Glutamatergic neuron (in vitro differentiated cells): ENCODE data around the gene VAC14. TPM values are rescaled to one million over a fixed set of nuclear protein-coding genes. Genes with fewer than 3 reads are reported as not detected.

Source experiments
- DNase-seq: peaks from one replicate; pipeline ENCODE4 v3.0.0; 2022
- H3K27ac Mint-ChIP-seq: one replicate; pipeline ENCODE4 v1.8.0; 2020; ENCODE audit warnings: mild to moderate bottlenecking, mixed read lengths, inconsistent platforms; ENCODE audit not compliant: unreplicated experiment
- H3K27me3 Mint-ChIP-seq: one replicate; pipeline ENCODE4 v1.8.0; 2020; ENCODE audit warnings: mild to moderate bottlenecking, moderate library complexity, mixed read lengths, inconsistent platforms; ENCODE audit not compliant: unreplicated experiment
- H3K36me3 Mint-ChIP-seq: one replicate; pipeline ENCODE4 v1.8.0; 2020; ENCODE audit warnings: mild to moderate bottlenecking, mixed read lengths, inconsistent platforms; ENCODE audit not compliant: unreplicated experiment
- H3K4me1 Mint-ChIP-seq: one replicate; pipeline ENCODE4 v1.8.0; 2020; ENCODE audit warnings: mild to moderate bottlenecking, low read depth, mixed read lengths, inconsistent platforms; ENCODE audit not compliant: unreplicated experiment
- H3K4me3 Mint-ChIP-seq: one replicate; pipeline ENCODE4 v1.8.0; 2020; ENCODE audit warnings: mild to moderate bottlenecking, mixed read lengths, inconsistent platforms; ENCODE audit not compliant: unreplicated experiment
- H3K9me3 Mint-ChIP-seq: one replicate; pipeline ENCODE4 v1.8.0; 2020; ENCODE audit warnings: mild to moderate bottlenecking, moderate library complexity, mixed read lengths, inconsistent platforms; ENCODE audit not compliant: unreplicated experiment
- total RNA-seq: library from RNA; stranded (reverse); fragmentation: NEBNext Ultra II Directional; extraction: Animal tissue kit (Norgen Biotek cat#: 25700); gene quantifications from one replicate; pipeline ENCODE4 v1.2.1, GENCODE V29; 2021; ENCODE audit not compliant: unreplicated experiment
- TF ChIP-seq, protein P1 (sequence below): fragments of 200-600 bp; sonication (generic); IDR thresholded peaks from one replicate; pipeline ENCODE4 v1.5.0; 2021; ENCODE audit not compliant: partially characterized antibody, unreplicated experiment

VAC14 gene
- total RNA-seq, 1 donor from 2014 or later = 50.2 TPM

DNA sequence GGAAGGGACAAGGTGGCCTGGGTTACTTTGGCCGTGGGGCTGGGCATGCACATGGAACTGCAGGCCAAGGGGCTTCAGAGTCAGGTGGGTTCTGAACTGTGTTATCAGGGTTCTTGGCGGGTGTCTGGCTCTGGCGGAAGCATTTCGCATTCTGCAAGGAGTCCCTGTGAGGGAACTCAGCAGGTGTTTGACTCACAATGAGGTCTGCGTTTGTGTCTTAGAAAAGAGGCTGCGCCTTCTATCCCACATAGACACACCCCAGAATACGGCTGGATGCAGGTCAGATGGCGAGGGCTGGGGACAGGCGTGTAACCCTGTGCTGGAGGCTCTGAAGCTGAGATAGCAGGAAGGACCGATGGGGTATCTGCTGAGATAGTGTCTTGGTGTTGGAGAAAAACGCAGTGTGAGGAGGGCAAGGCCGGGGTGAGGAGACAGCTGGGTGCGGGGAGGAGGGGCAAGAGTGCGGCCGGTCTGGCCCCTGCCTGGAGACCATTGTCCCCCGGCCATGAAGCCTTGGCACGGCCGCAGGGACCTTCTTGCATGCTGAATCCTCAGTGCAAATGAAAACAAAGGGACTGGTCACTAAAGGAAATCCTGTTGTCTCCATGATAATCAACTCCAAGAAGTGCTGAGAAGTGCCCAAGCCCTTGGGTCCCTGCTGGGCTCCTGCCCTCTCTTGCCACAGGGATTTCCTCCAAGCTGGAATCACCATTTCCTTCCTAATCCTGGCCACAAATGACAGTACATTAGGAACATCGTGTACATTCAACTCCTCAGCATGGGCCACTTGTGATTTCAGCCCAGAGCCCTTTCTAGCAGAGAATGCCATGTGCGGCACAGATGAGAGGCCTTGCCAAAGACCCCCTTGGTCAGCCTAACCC is 92.4 kb downstream of the VAC14 start:
- Mint-ChIP-seq H3K36me3 (no peaks in the 10 kb centered on the region), H3K27me3 (peaks cover 4% of the 10 kb centered on the region), H3K27ac (no peak overlapping the region), H3K4me3 (no peak overlapping the region), H3K4me1 (peaks cover 18% of the 10 kb centered on the region), H3K9me3 (peaks cover 3% of the 10 kb centered on the region)
- TF ChIP-seq, protein P1, sequence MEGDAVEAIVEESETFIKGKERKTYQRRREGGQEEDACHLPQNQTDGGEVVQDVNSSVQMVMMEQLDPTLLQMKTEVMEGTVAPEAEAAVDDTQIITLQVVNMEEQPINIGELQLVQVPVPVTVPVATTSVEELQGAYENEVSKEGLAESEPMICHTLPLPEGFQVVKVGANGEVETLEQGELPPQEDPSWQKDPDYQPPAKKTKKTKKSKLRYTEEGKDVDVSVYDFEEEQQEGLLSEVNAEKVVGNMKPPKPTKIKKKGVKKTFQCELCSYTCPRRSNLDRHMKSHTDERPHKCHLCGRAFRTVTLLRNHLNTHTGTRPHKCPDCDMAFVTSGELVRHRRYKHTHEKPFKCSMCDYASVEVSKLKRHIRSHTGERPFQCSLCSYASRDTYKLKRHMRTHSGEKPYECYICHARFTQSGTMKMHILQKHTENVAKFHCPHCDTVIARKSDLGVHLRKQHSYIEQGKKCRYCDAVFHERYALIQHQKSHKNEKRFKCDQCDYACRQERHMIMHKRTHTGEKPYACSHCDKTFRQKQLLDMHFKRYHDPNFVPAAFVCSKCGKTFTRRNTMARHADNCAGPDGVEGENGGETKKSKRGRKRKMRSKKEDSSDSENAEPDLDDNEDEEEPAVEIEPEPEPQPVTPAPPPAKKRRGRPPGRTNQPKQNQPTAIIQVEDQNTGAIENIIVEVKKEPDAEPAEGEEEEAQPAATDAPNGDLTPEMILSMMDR = no peak
- no peak for DNase-seq

DNA sequence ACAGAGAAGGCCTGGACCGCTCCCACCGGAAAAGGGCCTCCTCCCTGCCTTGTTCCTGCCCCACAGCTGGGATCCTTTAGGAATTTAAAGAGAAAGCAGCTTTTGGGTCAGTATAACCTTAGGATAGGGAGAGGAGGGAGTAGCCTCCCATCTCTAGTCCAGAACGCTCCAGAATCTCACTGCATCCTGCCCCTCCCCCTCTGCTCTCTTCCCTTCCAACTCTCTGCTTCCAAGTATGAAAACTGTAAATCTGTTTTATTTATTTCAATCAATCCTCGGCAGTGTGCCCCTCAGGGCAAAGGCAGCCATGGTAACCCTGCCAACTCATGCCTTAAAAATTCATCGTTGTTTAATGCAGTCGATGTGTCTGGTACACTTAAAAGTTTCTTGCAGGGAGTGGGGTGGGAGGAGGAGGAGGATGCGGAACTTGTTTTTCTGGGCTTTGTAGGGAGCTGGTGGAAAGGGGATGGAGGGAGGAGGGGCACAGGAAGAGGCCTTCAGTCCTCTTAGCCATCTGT is 94.0 kb downstream of the VAC14 start:
- Mint-ChIP-seq H3K9me3 (peaks cover 6% of the 10 kb centered on the region), H3K4me1 (peaks cover 19% of the 10 kb centered on the region), H3K27ac (no peak overlapping the region), H3K4me3 (no peak overlapping the region), H3K27me3 (peaks cover 10% of the 10 kb centered on the region), H3K36me3 (no peaks in the 10 kb centered on the region)
- no peak for DNase-seq
- TF ChIP-seq, protein P1 = no peak

DNA sequence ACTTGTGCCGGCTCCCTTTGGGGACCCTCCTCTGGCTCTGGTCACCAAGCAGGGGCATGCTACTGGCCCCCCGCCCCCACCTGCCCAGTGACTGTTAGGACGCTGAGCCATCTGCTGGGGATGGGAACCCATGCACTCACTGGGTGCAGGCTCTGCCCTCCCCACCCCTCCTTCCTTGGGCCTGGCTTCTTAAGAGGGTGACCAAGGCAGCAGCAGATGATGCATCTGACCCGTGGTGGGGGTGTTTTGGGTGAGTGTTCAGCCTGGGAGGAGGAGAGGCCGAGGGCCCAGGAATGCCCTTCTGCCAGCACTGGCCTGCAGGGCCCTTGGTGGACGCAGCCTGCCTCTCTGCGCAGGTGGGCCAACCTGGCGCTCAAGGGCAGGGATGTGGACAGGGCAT is 95.9 kb downstream of the VAC14 start:
- TF ChIP-seq, protein P1 = no peak
- H3K9me3 Mint-ChIP-seq = peaks cover 15% of the 10 kb centered on the region
- H3K36me3 Mint-ChIP-seq = no peaks in the 10 kb centered on the region
- H3K4me3 Mint-ChIP-seq = no peak overlapping the region
- H3K27ac Mint-ChIP-seq = no peak overlapping the region
- DNase-seq = no peak
- peaks cover 11% of the 10 kb centered on the region for H3K27me3 Mint-ChIP-seq
- peaks cover 18% of the 10 kb centered on the region for H3K4me1 Mint-ChIP-seq

DNA sequence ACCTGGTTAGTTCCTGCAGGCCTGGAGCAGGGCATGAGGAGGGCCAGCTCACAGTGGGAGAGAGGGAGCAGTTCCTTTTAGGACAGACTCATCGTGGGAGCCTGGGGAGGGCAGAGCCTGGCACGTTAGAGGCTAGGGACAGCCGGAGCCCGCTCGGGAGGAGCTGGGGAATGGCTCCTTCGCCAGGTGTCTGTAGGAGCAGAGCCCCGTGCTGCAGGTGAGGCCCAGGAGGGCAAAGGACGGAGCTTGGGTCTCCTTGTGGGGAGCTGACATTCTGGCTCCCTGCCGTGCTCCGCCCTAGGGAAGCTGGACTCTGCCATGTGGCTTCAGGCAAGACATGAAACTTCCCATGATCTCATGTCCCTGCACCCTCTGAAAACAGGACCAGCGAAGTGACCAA is 96.4 kb downstream of the VAC14 start:
- Mint-ChIP-seq H3K27ac (no peak overlapping the region), H3K4me1 (peaks cover 20% of the 10 kb centered on the region), H3K4me3 (no peak overlapping the region), H3K36me3 (no peaks in the 10 kb centered on the region), H3K27me3 (peaks cover 11% of the 10 kb centered on the region), H3K9me3 (peaks cover 15% of the 10 kb centered on the region)
- no peak for DNase-seq
- TF ChIP-seq, protein P1 = no peak

DNA sequence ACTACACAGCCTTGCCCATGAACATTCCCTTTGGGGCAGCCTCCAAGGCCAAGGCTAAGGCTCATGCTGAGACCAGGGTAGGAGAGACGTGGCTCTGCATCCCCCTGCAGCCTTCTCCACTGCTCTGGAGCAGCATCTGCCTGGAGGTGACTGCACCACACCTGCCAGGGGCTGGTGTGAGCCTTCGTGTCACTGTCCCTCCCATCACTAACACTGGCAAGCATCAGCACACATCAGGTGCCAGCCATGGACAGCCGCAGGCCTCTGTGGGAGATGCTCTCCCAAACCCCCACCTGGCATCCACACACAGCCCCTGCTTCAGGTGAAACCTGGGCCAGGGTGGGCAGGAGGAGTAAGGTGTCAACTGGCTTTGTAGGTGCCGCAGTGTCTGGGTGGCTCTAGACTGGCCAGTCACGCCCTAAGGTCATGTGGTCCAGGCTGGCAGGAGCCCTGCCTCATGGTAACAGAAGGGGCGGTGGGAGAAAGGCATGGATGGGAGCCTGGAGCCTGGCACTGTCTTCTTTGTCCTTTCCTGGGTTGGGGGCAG is 97.0 kb downstream of the VAC14 start:
- peak overlapping the region; percentile 62 for H3K27ac Mint-ChIP-seq
- peaks cover 11% of the 10 kb centered on the region for H3K27me3 Mint-ChIP-seq
- H3K9me3 Mint-ChIP-seq = peaks cover 20% of the 10 kb centered on the region
- H3K36me3 Mint-ChIP-seq = peaks cover 4% of the 10 kb centered on the region
- TF ChIP-seq, protein P1 = no peak
- H3K4me3 Mint-ChIP-seq = no peak overlapping the region
- no peak for DNase-seq
- H3K4me1 Mint-ChIP-seq = peaks cover 20% of the 10 kb centered on the region
